Stimulated activated CD4-positive, alpha-beta T cell treated with anti-CD3 and anti-CD28 coated beads, Interleukin-2, amount 100 ng/mL, for 48 hours (primary cell): ENCODE measurements around the gene ARSG.
A peak's percentile ranks its signal among the peaks of the same experiment; 100 is the strongest.
"Not testable (repeated sequence)": the region's sequence is repeated elsewhere in the genome, so short reads cannot be mapped to it uniquely, and the experiment has no call there.

Source experiments
- DNase-seq, 2 donors: peaks; one replicate each; pipeline ENCODE4 v3.0.0-alpha.2; 2020

The ARSG gene

DNA sequence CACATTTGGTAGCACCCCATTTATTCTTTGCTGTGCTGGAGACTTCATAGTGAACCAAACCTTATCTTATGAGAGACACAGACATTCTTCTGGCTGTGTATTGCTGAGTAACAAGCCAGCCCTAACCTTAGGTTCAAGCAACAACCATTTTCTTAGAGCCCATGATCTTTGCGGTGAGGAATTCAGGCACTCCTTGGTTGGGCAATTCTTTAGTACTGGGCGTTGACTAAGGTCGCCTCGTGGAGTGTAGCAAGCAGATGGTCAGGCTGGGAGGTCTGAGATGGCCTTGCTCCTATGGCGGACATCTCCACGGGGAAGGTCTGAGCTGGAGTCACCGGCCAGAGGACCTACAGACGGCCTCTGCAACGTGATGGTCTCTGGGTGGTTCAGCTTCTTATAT, 43.1 kb downstream of the ARSG start:
- no peak for DNase-seq

DNA sequence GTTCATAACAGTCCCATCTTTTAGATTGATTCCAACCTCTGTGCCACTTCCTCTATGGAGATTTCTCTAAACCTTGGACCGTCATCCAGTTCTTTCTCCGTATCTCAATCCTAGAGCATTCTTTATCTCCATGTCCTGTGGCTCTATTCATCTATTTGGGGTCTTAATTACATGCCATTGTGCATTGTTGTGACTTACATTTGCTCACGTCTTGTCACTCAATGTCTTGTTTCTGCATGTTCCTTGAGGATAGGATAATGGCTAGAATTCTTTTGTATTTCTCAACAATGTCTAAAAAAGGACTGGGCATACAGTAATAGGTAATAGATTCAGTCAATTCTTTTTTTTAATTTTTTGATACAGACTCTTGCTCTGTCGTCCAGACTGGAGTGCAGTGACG, 50.2 kb downstream of the ARSG start:
- DNase-seq: no peak

DNA sequence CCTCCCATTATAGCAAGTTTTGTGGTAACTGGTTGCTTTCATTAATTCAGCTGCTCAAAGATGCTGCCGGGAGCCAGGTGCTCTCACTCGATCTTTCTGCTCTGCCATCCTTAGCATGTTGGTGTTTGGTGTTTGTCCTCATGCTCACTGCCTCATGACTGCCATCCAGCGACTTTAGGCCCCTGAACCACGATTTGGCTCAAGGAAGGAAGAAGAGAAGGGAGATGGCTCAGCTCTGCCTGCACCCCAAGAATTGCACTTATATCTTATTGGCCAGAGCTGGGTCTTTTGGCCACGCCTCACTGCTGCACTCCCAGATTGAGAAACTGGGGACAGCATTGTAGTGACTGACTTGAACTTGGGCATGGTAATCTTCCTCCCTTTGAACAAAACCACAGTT, 52.7 kb downstream of the ARSG start:
- no peak for DNase-seq

DNA sequence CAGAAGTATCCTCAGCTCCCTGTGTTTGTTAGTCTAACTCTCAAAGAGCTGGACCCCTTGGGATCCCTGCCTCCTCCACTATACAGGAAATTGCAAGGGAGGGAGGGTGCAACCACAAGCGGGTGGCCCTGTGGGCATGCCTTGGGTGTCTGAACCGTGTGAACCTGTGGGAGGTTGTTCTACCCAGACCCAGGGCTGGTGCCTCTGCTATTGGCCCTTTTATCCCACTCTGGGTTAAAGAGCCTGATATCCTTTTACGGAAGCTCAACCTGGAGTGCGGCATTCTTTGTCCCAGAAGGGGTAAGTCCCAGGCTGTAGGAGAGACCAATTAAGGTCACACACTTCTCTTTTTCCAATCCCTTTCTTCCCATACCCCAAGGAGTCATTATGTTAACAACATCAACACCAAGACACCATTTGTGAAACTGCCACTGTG, 53.4 kb downstream of the ARSG start:
- no peak for DNase-seq

DNA sequence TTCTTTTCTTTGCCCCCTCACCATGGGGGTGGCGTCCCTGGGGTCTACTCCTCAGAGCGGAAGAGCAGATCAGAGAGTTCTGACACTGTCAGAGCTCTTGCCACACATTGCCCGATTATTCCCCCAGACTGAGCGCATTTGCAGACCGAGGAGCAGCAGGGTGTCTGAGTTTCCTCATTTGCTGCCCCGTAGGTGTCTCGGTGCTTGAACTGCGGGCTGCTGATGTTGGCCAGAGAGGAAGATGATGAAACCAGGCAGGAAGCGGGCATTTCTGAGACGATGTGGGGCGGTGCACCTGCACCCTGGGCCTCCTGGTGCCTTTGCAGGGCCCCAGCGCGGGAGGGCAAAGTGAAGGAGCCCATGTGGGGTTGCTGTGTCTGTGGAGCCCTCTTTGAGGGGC, 55.2 kb downstream of the ARSG start:
- peak; percentile 58 to 67 for DNase-seq

DNA sequence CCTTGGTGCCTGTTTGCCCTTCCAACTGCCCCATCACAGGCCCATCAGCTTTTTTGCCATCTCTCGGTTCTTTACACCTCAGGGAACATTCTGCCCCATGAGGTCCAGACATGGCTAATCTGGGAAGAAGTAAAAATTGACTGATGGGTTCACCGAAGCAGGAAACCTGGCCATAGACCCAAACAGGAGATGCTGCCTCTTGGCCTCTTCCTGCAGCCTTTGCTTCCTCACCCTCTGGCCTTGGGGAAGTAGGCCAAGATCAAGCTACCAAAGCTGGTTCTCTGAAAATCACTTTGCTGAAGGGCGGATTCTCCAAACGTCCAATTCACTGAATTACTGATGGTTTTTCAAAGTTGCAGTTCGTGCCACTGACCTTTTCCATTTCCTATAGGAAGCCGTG, 56.1 kb downstream of the ARSG start:
- no peak for DNase-seq

DNA sequence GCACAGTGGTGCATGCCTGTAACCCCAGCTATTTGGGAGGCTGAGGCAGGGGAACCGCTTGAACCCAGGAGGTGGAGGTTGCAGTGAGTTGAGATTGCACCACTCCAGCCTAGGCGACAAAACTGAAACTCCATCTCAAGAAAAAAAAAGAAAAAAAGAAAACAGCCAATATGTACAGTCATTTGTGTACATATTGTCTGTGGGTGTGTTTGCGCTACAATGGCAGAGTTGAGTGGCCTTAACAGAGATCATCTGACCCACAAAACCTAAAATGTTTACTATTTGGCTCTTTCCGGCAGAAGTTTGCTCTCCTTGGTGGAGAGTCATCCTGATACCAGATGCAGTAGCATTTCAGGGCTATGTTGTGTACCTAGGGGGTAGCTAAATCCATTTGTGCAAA, 57.9 kb downstream of the ARSG start:
- DNase-seq: no peak

DNA sequence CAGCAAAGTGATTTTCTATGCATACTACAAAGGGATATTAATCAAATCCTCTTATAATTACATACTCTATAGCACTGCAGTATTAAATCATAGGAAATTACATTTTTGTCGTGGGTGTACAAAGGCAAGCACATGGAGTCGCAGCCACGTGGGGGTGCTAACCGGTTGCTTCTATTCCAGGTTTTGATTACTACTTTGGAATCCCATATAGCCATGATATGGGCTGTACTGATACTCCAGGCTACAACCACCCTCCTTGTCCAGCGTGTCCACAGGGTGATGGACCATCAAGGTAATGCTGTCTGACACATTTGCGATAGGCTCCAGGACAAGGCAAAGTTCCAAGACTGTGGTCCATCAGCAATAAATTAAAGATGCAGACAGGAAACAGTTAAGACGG, 60.1 kb downstream of the ARSG start:
- DNase-seq: no peak

DNA sequence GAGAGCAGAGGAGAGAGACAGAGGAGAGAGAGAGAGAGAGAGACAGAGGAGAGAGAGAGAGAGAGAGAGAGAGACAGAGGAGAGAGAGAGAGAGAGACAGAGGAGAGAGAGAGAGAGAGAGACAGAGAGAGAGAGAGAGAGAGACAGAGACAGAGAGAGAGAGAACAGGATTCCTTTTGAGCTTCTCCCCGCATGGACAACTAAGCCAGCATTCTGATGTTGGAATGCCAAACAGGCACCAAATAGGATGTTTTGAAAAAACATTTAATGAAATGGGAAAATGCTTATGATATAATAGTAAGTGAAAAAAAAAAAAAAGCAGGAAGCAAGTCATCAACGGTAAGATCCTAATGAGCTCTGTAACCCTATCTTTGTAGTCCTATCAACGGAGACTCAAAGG, 60.7 kb downstream of the ARSG start:
- no peak for DNase-seq

DNA sequence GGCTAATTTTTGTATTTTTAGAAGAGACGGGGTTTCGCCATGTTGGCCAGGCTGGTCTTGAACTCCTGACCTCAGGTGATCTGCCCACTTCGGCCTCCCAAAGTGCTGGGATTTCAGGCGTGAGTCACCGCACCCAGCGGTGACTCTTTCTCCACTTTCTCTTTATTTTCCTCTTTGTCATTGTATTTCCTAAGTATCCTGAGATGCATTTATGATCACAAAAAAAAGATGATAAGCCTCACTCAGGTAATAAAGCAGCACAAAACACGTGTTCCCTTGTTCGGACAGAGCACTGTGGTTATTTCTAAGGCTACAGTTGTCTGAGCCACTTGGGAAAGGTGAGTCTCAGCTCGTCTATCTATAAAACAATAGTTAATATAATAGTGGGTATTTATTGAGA, 61.4 kb downstream of the ARSG start:
- not testable (repeated sequence) for DNase-seq

DNA sequence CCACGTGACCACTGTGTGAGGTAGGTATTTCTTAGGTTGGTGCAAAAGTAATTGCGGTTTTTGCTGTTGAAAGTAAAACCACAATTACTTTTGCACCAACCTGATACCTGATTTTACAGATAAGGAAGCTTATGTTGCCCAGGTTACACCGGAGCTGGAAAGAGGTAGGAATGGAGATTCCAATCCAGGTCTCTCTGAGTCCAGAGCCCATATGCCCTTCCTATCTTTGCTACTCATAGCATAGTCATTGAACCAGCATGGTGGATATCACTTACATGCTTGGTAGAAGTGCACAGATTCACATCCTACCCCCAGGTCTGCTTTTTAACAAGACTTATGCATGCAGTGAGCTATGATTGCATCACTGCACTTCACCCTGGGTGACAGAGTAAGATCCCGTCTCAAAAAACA, 61.8 kb downstream of the ARSG start:
- no peak for DNase-seq

DNA sequence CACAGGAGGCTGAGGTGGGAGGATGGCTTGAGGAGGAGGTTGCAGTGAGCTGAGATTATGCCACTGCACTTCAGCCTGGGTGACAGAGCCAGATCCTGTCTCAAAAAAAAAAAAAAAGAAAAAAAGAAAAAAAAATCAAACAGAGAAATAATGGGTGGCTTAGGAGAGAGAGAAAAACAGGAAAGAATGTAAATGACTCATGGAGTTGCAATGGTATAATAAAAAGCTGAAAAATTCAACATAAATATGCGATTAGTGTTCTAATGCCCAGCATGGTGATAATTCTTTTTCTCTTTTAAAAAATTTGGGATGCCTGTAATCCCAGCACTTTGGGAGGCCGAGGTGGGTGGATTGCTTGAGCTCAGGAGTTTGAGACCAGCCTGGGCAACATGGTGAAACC, 63.0 kb downstream of the ARSG start:
- not testable (repeated sequence) for DNase-seq

DNA sequence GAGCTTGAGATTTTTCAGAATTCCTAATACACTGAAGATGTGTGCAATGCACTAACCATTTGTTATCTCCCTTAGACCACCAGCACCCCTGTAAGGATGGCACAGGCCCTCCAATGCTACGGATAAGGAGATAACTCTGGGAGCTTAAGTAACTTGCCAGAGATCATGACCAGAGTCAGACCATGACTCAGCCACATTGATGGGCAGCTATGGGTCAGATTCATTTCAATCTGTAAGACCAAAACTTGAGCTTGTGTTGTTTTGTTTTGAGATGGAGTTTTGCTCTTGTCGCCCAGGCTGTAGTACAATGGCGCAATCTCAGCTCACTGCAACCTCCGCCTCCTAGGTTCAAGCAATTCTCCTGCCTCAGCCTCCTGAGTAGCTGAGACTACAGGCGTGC, 63.8 kb downstream of the ARSG start:
- DNase-seq: not testable (repeated sequence)

DNA sequence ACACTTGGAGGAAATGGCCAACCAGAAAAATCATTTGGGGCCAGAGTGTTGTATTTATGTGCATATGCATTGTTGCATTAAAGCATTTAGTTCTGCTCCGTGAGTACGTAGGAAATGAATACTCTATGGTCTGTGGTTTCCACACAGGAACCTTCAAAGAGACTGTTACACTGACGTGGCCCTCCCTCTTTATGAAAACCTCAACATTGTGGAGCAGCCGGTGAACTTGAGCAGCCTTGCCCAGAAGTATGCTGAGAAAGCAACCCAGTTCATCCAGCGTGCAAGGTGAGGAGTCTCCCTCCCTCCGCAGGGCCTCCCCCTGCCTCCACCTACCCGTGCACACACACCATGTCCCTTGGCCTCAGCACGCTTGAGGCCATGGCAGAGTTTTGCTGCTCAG, 65.2 kb downstream of the ARSG start:
- peak; percentile 43 to 50 for DNase-seq

DNA sequence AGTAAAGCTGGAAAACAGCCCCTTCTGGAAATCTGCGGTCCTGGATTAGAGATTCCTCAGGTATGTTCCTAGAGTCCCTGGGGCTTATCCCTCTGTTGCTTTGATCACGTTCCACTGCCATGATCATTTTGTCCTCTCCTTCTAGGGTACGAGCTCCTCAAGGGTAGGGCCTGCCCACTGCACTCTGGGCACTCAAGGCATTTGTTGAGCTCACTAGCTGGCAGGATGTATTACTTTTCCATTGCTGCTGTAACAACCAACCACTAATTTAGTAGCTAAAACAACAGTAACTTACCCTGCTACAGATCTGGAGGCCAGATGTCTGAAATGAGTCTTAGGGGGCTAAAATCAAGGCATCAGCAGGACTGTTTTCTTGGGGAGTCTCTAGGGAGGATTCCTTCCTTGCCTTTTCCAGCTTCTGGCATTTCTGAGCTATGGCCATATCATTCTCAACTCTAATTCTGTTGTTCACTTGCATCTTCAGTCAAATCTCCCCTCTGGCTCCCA, 65.7 kb downstream of the ARSG start:
- DNase-seq: no peak

DNA sequence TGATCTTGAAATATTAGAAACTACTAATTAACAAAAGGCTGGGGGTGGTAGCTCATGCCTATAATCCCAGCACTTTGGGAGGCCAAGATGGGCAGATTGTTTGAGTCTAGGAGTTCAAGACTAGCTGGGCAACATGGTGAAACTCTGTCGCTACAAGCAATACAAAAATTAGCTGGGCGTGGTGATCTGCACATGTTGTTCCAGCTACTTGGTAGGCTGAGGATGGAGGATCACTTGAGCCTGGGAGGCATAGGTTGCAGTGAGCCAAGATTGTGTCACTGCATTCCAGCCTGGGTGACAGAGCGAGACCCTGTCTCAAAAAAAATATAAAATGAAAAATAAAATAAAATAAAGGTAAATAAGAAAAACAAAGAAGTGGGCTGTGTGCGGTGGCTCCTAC, 66.6 kb downstream of the ARSG start:
- DNase-seq: no peak

DNA sequence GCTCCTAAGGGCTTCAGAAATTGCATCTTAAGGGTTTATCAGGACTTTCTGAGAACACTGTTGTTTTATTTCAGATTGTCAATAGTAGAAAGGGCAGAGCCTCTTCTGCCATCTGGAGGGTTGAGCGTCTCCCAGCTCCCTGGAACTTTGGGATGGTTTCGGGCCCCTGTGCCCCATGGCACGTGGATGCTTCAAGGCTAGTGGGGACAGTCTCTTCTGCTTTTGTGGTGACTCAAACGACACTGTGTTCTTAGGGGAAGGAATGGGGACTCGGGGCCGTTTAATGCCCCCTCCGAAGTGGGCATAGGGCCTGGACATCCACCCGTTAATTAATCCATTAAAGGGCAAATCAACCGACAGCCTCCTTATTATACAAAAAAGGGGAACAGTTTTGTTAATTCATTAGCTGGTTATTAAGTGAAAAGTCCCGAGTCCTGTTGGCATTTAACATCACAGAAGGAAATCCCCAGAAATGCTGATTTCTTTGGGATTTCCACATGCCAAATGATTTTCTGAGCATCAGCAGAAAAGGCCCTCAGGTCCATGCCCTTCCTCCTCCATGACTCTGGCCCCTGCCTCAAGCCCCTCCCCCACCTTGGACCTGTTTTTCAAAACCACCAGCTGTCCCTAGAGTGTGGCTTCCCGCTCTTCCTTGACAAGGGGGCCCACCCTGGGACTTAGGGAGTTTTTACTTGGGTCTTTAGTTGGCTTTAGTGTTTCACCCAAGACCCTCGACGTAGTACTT, 68.7 kb downstream of the ARSG start:
- DNase-seq: no peak

DNA sequence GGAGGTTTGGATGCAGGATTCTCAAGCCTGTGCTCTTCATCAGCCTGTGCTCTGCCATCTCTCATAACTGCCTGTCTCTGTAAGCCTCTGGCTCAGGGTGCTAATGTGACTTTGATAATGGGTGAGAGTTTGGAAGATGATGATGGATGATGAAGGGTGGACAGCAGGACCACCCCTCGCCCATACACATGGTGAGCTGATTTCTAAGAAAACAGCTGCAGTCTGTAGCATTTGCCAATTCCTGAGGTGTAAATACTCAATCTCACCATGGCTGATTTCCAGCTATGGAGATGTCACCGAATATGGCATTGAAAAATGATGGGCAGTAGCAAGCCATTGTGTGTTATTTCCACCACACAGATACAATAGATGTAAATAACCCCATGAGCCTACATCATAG, 74.2 kb downstream of the ARSG start:
- DNase-seq: no peak

DNA sequence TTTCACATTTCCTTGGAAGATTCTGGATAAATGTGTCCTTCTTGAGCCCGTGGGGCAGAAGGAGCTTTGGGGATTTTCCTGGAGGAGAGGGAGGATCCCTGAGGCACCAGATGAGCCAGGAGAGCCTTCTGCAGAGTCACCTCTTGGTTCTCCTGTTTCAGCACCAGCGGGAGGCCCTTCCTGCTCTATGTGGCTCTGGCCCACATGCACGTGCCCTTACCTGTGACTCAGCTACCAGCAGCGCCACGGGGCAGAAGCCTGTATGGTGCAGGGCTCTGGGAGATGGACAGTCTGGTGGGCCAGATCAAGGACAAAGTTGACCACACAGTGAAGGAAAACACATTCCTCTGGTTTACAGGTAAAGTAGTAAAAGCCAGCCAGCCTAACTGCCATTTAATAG, 77.1 kb downstream of the ARSG start:
- no peak for DNase-seq

DNA sequence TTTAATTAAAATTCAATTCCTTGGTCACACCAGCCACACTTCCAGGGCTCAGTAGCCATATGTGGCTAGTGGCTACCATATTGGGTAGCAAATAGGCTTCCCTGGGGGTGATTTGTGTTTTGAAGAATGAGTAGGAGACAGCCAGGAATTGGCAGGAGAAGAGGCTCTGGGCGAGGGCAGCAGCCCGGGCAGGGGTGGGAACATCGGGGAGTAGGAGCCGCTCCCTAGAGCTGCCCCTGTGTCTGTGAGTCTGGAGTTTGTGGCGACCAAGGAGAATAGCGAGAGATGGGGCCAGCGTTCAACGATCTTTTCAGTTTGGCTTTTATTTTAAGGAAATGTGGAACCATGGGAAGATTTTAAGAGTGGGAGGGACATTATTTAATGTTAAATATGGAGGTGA, 84.3 kb downstream of the ARSG start:
- no peak for DNase-seq

DNA sequence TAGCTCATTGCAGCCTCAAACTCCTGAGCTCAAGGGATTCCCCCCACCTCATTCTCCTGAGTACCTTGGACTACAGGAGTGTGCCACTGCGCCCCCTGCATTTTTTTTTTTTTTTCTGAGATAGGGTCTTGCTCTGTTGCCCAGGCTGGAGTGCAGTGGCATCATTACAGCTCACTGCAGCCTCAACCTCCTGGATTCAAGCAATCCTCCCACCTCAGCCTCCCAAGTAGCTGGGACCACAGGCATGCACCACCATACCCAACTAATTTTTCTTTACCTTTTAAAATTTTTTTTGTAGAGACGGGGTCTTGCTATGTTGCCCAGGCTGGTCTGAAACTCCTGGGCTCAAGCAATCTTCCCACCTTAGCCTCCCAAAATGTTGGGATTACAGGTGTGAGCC, 84.9 kb downstream of the ARSG start:
- DNase-seq: not testable (repeated sequence)

DNA sequence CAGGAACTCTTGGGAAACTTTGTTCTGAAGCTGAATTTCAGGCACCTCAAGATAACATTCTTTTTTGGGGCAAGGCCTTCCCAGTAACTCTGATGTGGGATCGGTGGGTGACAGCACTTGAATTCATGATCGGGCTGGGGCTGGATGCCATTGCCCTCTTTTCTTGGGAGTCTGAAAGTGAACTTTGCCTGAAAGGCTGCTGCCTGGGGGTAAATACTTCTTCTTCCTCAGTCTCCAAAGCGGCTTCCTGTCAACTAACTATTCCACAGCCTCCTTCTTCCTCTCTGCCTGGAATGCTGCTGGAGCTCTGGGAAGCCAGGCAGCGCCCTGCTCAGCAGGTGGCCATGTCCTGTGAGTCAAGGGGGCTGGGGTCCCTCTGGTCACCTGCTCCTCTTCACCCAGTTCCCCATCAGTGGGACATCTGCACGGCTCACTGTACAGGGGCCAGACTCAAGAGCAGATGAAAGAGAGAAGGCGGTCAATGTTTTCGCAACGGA, 86.5 kb downstream of the ARSG start:
- no peak for DNase-seq

DNA sequence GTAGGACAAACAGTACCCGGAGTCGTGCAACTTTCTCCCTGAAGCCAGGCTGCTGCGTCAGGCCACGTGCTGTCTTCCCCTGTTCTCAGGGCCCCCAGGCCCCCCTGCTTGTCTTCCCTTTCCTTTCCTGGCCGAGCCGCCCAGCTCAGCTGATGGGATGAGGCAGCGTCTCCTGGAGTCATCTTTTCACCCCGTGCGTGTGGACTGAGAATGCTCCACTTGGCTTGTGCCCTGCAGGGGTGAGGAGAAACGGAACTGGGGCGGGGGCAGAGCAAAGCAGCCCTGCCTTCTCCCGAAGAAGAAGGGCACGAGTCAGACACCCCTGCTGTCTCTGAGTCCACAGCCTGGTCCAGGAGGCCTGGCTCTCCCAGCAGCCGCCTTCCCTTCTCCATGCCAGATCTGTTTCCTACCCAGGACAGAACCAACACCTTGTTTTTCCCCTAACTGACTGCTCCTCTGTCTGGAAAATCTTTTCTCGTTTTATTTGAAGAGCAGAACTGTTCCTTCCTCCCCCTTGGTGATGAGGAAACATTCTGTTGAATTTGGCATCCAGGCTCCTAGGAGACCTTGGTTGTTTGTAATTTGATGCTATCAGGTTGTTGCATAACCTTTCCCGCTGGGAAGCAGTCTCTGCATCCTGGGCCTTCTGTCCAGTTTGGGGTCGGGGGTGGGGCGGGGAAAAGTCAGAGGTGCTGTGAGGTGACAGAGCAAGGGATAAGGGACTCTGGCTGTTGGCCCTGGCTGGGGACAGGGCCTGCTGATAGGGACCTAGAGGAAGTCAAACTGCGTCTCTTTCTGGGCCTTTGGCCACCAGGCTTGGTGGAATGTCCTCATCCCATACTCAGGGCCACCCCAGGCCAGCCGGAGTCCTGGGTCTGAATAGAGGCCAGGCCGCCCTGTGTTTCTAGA, 87.2 kb downstream of the ARSG start:
- DNase-seq: no peak

DNA sequence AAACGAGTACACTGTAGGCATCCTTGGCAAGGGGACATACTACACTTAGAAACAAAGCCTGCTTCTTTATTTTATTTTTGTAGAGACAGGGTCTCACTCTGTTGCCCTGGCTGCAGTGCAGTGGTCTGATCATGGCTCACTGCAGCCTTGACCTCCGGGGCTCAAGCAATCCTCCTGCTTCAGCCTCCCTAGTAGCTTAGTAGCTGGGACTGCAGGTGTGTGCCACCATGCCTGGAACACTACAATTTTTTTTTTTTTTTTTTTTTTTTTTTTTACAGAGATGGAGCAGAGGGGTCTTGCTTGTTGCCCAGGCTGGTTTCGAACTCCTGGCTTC, 87.8 kb downstream of the ARSG start:
- DNase-seq: no peak
